Measurements from ENCODE around the gene KNCN.
A peak's percentile ranks its signal among the peaks of the same experiment; 100 is the strongest.

Gene KNCN

DNA sequence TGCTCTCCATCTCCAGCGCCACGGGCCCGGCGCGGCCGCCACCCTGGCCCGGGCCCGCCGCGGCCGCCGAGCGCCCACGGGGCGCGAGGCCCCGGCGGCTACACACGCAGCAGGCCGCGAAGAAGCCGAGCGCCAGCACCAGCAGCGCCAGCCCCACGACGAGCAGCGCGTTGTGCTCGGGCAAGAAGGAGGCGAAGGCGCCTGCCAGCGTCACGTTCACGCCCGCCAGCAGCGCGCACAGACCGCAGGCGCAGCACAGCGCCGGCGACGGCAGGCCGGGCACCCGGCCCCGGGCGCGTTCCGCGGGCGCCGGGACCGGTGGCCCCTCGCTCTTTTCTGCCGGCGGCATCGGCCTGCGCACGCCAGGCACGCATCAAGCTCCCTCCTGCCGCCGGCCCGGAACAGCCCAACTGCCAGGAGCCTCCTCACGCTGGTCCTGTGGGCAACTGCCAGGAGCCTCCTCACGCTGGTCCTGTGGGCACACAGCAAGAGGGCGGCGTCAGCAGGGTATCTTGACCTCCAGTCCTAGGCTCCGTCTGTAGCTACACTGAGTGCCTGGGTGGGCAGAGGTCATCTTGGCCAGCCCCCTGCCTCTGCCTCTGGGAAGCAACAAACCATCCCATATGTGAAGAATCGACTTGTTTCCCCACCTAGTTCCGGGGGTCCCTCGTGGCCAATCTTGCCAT lies 18.1 kb downstream of the KNCN start:
- Histone ChIP-seq H3K27me3 (replicated peaks; ENCODE audit: control insufficient read depth, insufficient read depth, low read length, poor library complexity, severe bottlenecking) (no peaks in the 10 kb centered on the region), H3K9me3 (ENCODE audit: control insufficient read depth, low read length) (no peaks in the 10 kb centered on the region), H3K4me1 (ENCODE audit: control insufficient read depth, insufficient read depth, low read length, poor library complexity, severe bottlenecking) (peaks cover 3% of the 10 kb centered on the region), H3K4me3 (ENCODE audit: insufficient read depth, low read depth, low read length, poor library complexity, severe bottlenecking) (peak overlapping the region; percentile 37), H3K27ac (ENCODE audit: insufficient read depth, low read length, poor library complexity, severe bottlenecking) (no peak overlapping the region), H3K36me3 (ENCODE audit: control insufficient read depth, insufficient read depth, low read length) (no peaks in the 10 kb centered on the region)
- peak; percentile 24 to 28 (median 26) for DNase-seq

DNA sequence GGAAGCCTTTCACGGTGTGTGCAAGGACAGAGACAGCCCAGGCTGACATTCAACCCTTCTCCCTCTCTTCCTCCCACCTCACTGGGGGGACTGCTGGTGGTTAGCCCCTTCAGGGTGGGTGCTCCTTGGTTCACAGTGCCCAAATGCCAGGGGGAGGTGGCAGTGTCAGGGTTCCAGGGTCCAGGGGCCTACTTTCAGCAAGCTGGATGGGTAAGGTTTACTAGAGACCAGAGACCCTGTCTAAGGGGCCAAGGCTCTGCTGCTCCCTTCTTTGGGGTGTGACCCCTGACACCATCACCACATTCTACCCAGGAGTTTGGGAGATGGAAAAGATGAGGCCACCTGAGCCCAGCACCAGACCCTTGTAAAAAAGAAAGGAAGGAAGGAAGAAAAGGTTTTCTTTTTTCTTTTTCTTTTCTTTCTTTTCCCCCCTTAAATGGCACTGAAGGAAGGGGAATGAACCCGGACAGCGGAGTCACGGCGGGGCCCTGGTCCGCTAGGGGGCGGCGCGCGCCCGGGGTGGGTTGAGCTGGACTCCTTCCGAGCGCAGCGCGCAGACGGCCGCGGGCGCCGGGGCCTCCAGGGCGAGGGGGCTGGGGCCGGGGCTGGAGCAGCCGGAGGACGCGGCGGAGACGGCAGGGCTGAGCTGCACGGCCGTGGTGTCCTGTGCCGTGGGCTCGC lies 18.8 kb downstream of the KNCN start:
- H3K27ac ChIP-seq (ENCODE audit: insufficient read depth, low read length, poor library complexity, severe bottlenecking) = no peak overlapping the region
- H3K36me3 ChIP-seq (ENCODE audit: control insufficient read depth, insufficient read depth, low read length) = no peaks in the 10 kb centered on the region
- no peaks in the 10 kb centered on the region for H3K9me3 ChIP-seq (ENCODE audit: control insufficient read depth, low read length)
- H3K4me3 ChIP-seq (ENCODE audit: insufficient read depth, low read depth, low read length, poor library complexity, severe bottlenecking) = peak overlapping the region; percentile 37
- H3K27me3 ChIP-seq (replicated peaks; ENCODE audit: control insufficient read depth, insufficient read depth, low read length, poor library complexity, severe bottlenecking) = no peaks in the 10 kb centered on the region
- DNase-seq = peak; percentile 28 to 38 (median 35)
- H3K4me1 ChIP-seq (ENCODE audit: control insufficient read depth, insufficient read depth, low read length, poor library complexity, severe bottlenecking) = peaks cover 3% of the 10 kb centered on the region

DNA sequence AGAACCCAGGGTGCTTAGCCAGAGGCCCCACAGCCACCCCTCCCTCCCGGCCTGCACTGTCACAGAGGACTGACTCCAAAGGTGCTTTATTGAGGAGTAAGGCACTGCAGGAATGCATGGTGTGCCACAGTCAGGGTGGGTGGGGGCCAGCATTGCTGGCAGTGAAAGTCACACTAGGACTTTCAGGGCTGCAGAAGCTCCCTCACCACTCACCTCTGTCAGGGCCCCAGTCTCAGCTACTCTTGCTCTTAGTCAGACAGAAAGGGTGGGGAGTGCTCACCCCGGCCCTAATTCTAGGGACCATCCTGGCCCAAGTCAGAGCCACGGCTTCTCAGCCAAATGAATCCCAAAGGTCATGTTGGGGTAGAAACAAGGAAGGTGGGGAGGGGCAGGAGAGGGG lies 19.4 kb downstream of the KNCN start:
- H3K4me3 ChIP-seq (ENCODE audit: insufficient read depth, low read depth, low read length, poor library complexity, severe bottlenecking) = no peak overlapping the region
- H3K9me3 ChIP-seq (ENCODE audit: control insufficient read depth, low read length) = no peaks in the 10 kb centered on the region
- H3K36me3 ChIP-seq (ENCODE audit: control insufficient read depth, insufficient read depth, low read length) = no peaks in the 10 kb centered on the region
- H3K27me3 ChIP-seq (replicated peaks; ENCODE audit: control insufficient read depth, insufficient read depth, low read length, poor library complexity, severe bottlenecking) = peaks cover 2% of the 10 kb centered on the region
- no peak for DNase-seq
- no peak overlapping the region for H3K27ac ChIP-seq (ENCODE audit: insufficient read depth, low read length, poor library complexity, severe bottlenecking)
- H3K4me1 ChIP-seq (ENCODE audit: control insufficient read depth, insufficient read depth, low read length, poor library complexity, severe bottlenecking) = peaks cover 3% of the 10 kb centered on the region

- Histone ChIP-seq H3K9me3 (ENCODE audit: control insufficient read depth, low read length) (no peaks in the 10 kb centered on the region), H3K36me3 (ENCODE audit: control insufficient read depth, insufficient read depth, low read length) (no peaks in the 10 kb centered on the region), H3K4me3 (ENCODE audit: insufficient read depth, low read depth, low read length, poor library complexity, severe bottlenecking) (no peak overlapping the region), H3K27me3 (replicated peaks; ENCODE audit: control insufficient read depth, insufficient read depth, low read length, poor library complexity, severe bottlenecking) (peaks cover 5% of the 10 kb centered on the region), H3K4me1 (ENCODE audit: control insufficient read depth, insufficient read depth, low read length, poor library complexity, severe bottlenecking) (peaks cover 3% of the 10 kb centered on the region), H3K27ac (ENCODE audit: insufficient read depth, low read length, poor library complexity, severe bottlenecking) (no peak overlapping the region)
- no peak for DNase-seq
Measured at GRCh38 chr1:46530791-46531409, 20.5 kb downstream of the KNCN start.

DNA sequence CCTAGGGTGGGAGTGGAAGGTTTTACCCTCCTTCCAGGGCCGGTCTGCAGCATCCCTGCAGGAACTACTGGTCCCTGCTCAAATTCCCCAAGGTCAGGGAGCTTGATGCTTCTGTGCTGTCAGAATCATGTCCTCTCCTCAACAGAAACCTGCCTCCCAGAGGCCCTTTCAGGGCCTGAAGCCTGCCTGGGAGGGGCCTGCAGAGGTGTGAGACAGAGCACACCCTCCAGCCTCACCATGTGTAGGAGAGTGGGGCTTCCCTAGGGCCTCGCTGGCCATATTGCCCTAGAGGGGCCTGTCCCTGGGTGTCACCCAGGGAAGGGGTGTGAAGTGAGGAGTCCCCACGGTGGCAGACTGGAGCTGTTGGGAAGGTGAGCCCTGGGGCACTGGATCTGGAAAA lies 21.1 kb downstream of the KNCN start:
- no peak for DNase-seq
- Histone ChIP-seq H3K4me1 (ENCODE audit: control insufficient read depth, insufficient read depth, low read length, poor library complexity, severe bottlenecking) (peaks cover 3% of the 10 kb centered on the region), H3K27me3 (replicated peaks; ENCODE audit: control insufficient read depth, insufficient read depth, low read length, poor library complexity, severe bottlenecking) (peaks cover 5% of the 10 kb centered on the region), H3K36me3 (ENCODE audit: control insufficient read depth, insufficient read depth, low read length) (no peaks in the 10 kb centered on the region), H3K4me3 (ENCODE audit: insufficient read depth, low read depth, low read length, poor library complexity, severe bottlenecking) (no peak overlapping the region), H3K9me3 (ENCODE audit: control insufficient read depth, low read length) (no peaks in the 10 kb centered on the region), H3K27ac (ENCODE audit: insufficient read depth, low read length, poor library complexity, severe bottlenecking) (no peak overlapping the region)

GRCh38 chr1:46529031-46529630 lies 22.3 kb downstream of the KNCN start:
- H3K4me3 ChIP-seq (ENCODE audit: insufficient read depth, low read depth, low read length, poor library complexity, severe bottlenecking) = no peak overlapping the region
- H3K27ac ChIP-seq (ENCODE audit: insufficient read depth, low read length, poor library complexity, severe bottlenecking) = no peak overlapping the region
- no peaks in the 10 kb centered on the region for H3K4me1 ChIP-seq (ENCODE audit: control insufficient read depth, insufficient read depth, low read length, poor library complexity, severe bottlenecking)
- H3K9me3 ChIP-seq (ENCODE audit: control insufficient read depth, low read length) = no peaks in the 10 kb centered on the region
- H3K36me3 ChIP-seq (ENCODE audit: control insufficient read depth, insufficient read depth, low read length) = no peaks in the 10 kb centered on the region
- peaks cover 5% of the 10 kb centered on the region for H3K27me3 ChIP-seq (replicated peaks; ENCODE audit: control insufficient read depth, insufficient read depth, low read length, poor library complexity, severe bottlenecking)
- DNase-seq = no peak

- Histone ChIP-seq H3K9me3 (ENCODE audit: control insufficient read depth, low read length) (no peaks in the 10 kb centered on the region), H3K36me3 (ENCODE audit: control insufficient read depth, insufficient read depth, low read length) (no peaks in the 10 kb centered on the region), H3K27ac (ENCODE audit: insufficient read depth, low read length, poor library complexity, severe bottlenecking) (no peak overlapping the region), H3K4me1 (ENCODE audit: control insufficient read depth, insufficient read depth, low read length, poor library complexity, severe bottlenecking) (no peaks in the 10 kb centered on the region), H3K4me3 (ENCODE audit: insufficient read depth, low read depth, low read length, poor library complexity, severe bottlenecking) (no peak overlapping the region), H3K27me3 (replicated peaks; ENCODE audit: control insufficient read depth, insufficient read depth, low read length, poor library complexity, severe bottlenecking) (peaks cover 5% of the 10 kb centered on the region)
- DNase-seq = no peak
Measured at GRCh38 chr1:46528297-46528955, 23.0 kb downstream of the KNCN start.

GRCh38 chr1:46527474-46528296 lies 23.8 kb downstream of the KNCN start:
- Histone ChIP-seq H3K27me3 (replicated peaks; ENCODE audit: control insufficient read depth, insufficient read depth, low read length, poor library complexity, severe bottlenecking) (peaks cover 5% of the 10 kb centered on the region), H3K27ac (ENCODE audit: insufficient read depth, low read length, poor library complexity, severe bottlenecking) (no peak overlapping the region), H3K9me3 (ENCODE audit: control insufficient read depth, low read length) (no peaks in the 10 kb centered on the region), H3K36me3 (ENCODE audit: control insufficient read depth, insufficient read depth, low read length) (no peaks in the 10 kb centered on the region), H3K4me1 (ENCODE audit: control insufficient read depth, insufficient read depth, low read length, poor library complexity, severe bottlenecking) (no peaks in the 10 kb centered on the region), H3K4me3 (ENCODE audit: insufficient read depth, low read depth, low read length, poor library complexity, severe bottlenecking) (no peak overlapping the region)
- DNase-seq = peak; percentile 38 to 55 (median 40)

GRCh38 chr1:46526691-46527291 lies 24.7 kb downstream of the KNCN start:
- H3K27ac ChIP-seq (ENCODE audit: insufficient read depth, low read length, poor library complexity, severe bottlenecking) = no peak overlapping the region
- H3K4me3 ChIP-seq (ENCODE audit: insufficient read depth, low read depth, low read length, poor library complexity, severe bottlenecking) = no peak overlapping the region
- H3K9me3 ChIP-seq (ENCODE audit: control insufficient read depth, low read length) = no peaks in the 10 kb centered on the region
- no peak for DNase-seq
- H3K36me3 ChIP-seq (ENCODE audit: control insufficient read depth, insufficient read depth, low read length) = no peaks in the 10 kb centered on the region
- H3K27me3 ChIP-seq (replicated peaks; ENCODE audit: control insufficient read depth, insufficient read depth, low read length, poor library complexity, severe bottlenecking) = peaks cover 5% of the 10 kb centered on the region
- no peaks in the 10 kb centered on the region for H3K4me1 ChIP-seq (ENCODE audit: control insufficient read depth, insufficient read depth, low read length, poor library complexity, severe bottlenecking)

Data from effector memory CD4-positive, alpha-beta T cell (primary cell).